Stimulated activated CD8-positive, alpha-beta memory T cell treated with anti-CD3 and anti-CD28 coated beads, Interleukin-4, amount 100 ng/mL, for 48 hours (primary cell): Measurements from ENCODE around the gene BAIAP2.

Experiments used
- DNase-seq: peaks from one replicate; pipeline ENCODE4 v3.0.0-alpha.2; 2020

Gene BAIAP2

DNA sequence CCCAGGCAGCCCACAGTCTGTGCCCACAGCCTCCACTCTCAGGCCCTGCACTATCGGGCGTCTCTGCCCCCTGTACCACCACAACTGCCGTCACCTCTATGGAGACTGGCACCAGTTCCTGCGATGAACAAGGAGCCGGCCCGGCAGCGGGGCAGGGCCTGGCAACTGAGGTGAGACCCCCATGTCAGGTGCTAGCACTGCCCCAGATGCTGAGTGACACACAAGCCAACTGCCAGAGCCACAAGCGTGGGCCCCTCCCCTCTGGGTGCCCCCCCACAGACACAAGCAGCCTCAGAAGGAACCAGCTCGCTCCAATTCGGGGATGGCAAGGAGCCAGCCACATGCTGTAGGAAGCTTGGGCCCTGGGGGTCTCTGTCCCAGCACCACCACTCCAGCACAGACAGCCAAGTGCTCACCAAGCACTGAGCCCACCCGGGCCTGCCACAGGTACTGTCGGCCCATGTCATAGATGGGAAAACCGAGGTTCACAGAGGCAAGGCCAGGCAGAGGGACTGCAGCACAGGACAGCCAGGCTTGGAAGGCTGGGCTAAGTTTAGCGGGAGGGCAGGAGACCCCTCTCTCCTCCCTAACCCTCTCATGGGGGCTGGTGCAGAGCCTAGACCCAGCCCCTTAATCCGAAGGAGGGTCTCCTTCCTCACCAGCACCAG is 128.9 kb downstream of the BAIAP2 start:
- DNase-seq: no peak

DNA sequence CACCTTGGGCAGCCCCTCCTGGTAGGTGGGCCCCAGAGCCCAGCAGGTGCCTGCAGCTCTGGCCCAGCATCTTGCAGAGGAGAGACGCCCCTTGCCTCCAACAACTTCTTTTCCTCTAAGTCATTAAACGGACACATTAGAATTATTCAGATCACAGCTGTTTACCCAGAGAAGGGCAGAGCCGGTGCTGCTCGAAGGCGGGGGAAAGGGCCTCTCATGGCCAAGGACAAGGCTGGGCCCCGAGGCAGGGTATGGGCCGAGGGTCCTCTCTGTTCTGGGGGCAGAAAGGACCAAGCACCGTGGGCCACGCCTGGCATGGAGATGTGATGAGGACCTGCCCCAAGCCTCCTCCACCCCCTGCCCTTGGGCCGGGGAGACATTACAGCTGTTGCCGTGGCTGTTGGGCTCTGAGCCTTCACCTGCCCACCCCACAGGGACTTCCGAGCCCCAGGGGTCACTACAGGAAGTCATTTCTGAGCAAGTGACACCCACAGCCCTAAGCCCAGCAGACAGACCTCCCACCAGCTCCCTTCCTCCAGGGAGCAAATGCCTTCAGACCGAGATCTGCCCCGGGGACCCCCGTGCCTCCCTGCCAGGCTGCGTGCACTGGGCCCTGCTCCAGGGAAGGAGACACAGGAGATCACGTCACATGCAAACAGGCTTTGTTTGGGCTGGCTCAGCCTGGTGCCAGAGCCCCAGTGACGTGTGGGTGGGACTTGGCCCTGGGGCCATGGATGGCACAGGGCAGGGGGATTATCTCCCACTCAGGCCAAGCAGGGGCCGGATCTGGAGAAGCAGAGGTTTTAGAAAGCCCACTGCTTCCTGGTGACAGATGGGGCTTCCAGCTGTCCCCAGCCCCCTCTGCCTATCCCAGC is 129.7 kb downstream of the BAIAP2 start:
- no peak for DNase-seq

DNA sequence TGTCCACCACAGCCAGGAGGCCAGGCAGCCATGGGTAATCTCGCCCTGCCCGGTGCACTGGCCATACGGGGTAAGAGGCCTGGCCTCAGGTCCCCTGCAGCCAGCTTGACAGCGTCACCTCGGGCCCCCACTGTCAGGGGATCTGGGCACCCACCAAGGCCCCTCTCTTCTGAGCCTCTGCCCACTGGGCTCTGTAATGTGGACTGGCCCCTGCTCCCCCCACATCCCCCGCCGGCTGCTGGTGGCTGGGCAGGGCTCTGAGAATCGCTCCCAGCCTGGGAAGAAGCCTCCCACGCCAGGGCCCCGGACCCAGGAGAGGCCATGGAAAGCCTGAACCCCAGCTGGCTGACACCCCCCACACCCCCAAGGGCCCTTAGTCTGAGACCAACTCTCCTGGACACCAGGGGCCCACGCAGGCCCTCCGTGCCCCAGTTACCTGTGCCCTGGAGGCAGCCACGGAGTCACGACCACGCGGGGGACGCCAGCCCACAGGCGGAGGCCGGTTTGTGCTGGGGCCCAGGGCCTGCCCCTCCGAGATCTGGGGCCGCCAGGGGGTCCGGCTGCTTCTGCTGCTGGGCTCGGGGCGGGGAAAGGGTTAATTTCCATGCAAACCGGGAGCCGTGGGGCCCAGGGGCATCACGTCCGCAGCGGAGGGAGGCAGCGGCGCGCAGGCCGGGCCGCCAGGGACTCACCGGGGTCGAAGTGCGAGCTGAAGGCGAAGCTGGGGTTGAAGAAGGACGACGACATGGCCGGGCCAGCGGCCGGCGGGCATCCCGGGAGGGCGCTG is 130.5 kb downstream of the BAIAP2 start, which contains the start of gene PVALEF:
Gene PVALEF (plus strand): TSS at position 262 of the 787 bp plus-strand sequence. CDS start 15,720 bp downstream, outside the sequence.
- no peak for DNase-seq

DNA sequence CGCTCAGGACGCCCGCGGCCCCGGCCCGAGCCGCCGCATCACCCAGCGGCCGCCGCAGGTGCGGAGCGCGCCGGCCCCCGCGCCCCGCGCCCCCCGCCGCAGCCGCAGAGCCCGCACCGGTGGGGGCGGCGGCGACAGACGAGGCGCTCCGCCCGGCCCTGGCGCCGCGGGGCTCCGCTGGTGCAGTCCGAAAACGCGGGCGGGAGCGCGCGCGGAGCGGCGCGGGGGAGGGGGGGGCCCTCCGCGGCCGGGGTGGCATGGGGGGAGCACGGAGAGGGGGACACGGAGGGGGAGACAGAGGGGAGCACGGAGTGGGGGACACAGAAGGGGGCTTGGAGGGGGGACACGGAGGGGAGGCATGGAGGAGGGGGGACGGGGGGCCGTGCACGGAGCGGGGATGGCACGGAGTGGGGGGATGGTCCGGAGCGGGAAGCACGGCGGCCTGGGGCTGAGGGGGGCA is 131.1 kb downstream of the BAIAP2 start, which contains the start of gene AATK:
Gene AATK (minus strand): TSS at position 189 of the 460 bp plus-strand sequence. CDS start 229 bp downstream, outside the sequence.
- DNase-seq: no peak
